ENCODE results near the gene DNAH3.
A peak's percentile ranks its signal among the peaks of the same experiment; 100 is the strongest.
"Not testable (repeated sequence)": the region's sequence is repeated elsewhere in the genome, so short reads cannot be mapped to it uniquely, and the experiment has no call there.

The DNAH3 gene

DNA sequence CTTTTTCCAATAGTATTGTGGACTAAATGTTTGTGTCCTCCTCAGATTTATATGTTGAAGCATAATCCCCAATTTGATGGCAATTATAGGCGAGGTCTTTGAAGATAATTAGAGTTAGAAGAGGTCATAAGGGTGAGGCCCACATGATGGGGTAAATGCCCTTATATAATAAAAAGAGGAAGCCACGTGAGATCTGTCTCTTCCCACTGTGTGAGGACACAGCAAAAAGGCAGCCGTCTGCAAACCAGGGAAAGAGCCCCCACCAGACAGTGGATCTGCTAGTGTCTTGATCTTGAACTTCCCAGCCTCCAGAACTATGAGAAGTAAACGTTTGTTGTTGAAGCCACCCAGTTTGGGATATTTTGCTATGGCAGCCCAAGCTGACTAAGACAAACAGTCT is 174.1 kb downstream of the DNAH3 start:
- in situ Hi-C loops (cut with HindIII; ENCODE audit: low pct_ligation_motif_present, low pct_unique_long_range_greater_than_20kb, low sequenced_read_pairs), result no loop called here
- no peak for DNase-seq

DNA sequence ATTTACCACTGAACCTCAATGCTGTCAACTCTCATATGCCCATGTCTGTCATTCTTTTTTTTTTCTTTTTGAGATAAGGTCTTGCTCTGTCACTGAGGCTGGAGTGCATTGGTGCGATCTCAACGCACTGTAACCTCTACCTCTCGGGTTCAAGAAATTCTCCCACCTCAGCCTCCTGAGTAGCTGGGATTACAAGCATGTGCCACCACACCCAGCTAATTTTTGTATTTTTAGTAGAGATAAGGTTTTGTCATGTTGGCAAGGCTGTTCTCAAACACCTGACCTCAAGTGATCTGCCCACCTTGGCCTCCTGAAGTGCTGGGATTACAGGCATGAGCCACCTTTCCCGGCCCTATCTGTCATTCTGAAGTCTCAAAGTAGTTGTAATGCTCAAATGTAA is 177.4 kb downstream of the DNAH3 start:
- DNase-seq; in situ Hi-C loops (cut with HindIII; ENCODE audit: low pct_ligation_motif_present, low pct_unique_long_range_greater_than_20kb, low sequenced_read_pairs): not testable (repeated sequence)

DNA sequence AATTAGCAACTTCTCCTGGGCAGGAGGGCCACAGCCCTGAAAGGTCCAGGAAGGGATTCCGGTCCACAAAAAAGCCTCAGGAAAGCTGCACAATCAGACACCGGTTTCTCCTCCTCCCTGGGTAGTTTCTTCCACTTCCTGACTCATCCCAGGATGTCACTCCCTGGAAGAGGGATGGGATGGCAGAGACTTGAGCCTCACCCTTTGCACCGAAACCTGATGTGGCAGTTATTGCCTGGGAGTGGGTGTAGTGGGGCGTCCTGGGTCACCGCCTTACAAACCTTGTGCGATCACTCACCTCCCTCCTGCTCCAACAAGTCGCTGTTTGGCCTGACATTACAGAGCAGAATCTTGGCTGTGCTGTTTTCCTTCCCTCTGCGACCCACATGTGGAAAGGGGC is 179.2 kb downstream of the DNAH3 start:
- DNase-seq, result no peak
- in situ Hi-C loops (cut with HindIII; ENCODE audit: low pct_ligation_motif_present, low pct_unique_long_range_greater_than_20kb, low sequenced_read_pairs), result no loop called here

DNA sequence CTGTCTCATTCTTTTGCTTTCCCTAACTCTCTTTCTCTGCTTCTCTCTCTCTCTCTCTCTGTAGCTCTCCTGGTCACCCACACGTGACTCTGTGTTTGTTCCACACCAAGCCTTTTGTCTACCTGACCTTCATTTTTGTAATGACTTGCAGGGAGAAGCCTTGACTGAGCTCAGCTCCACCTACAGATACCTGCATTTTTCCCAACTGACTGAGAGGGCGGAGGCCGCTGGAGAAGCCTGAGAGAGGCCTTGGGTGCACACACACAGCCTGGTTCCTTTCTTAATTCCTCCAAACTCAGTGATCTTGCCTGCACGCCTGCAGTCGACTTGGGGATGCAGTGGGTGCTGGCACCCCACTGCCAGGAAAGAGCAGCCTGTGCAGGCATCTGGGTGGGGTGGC is 181.3 kb downstream of the DNAH3 start:
- in situ Hi-C loops (cut with HindIII; ENCODE audit: low pct_ligation_motif_present, low pct_unique_long_range_greater_than_20kb, low sequenced_read_pairs), result no loop called here

DNA sequence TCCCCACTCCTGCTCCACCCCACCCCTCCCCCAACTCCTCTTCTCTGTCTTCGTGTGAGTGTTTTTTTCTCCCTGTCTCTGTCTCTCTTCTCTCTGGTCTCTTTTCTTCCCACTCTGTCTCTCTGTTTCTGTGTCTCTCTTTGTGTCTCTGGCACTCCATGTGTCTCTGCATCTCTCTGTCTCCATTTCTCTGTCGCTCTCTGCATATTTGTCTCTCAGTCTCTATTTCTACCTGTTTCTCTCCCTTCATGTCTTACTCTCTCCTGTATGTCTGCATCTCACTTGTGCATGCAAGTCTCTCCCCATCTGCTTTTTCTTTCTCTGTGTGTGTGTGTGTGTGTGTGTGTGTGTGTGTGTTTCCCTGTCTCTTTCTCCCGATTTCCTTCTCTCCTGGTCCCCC is 181.9 kb downstream of the DNAH3 start:
- DNase-seq, result no peak
- in situ Hi-C loops (cut with HindIII; ENCODE audit: low pct_ligation_motif_present, low pct_unique_long_range_greater_than_20kb, low sequenced_read_pairs), result no loop called here

More for the DNA sequence above, 181.3 kb downstream of the DNAH3 start:
- no peak for DNase-seq

DNA sequence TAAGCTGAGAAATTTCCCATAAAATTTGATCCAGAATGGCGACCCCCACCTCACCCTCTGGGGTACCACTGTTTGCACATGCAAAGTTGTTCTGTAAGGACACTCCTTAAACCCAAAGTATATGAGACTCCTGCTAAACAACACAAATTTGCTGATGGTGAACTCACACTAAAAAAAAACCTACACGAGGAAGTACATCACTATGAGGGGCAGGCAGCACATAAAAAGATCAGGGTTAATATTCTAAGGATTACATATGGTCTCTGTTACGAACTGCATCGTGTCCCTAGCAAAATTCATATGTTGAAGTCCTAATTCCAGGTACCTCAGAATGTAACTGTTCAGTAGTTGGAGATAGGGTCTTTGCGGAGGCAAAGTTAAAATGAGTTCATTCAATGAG is 189.7 kb downstream of the DNAH3 start:
- in situ Hi-C loops (cut with HindIII; ENCODE audit: low pct_ligation_motif_present, low pct_unique_long_range_greater_than_20kb, low sequenced_read_pairs), result no loop called here
- no peak for DNase-seq

DNA sequence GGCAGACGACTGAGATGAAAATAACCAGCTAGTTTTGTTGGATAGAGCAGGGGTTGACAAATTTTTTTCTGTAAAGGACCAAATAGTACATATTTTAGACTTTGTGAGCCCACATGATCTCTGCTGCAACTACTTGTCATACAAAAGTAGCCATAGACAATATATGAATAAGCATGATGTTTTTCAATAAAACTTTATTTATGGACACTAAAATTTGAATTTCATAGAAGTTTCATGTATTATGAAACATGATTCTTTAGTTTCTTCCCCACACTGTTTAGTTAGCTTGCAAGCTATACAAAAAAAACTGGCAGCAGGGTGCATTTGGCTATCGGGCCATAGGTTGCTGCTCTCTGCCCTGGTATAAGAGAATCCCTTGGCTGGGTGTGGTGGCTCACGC is 193.5 kb downstream of the DNAH3 start:
- in situ Hi-C loops (cut with HindIII; ENCODE audit: low pct_ligation_motif_present, low pct_unique_long_range_greater_than_20kb, low sequenced_read_pairs), result no loop called here
- DNase-seq, result no peak

DNA sequence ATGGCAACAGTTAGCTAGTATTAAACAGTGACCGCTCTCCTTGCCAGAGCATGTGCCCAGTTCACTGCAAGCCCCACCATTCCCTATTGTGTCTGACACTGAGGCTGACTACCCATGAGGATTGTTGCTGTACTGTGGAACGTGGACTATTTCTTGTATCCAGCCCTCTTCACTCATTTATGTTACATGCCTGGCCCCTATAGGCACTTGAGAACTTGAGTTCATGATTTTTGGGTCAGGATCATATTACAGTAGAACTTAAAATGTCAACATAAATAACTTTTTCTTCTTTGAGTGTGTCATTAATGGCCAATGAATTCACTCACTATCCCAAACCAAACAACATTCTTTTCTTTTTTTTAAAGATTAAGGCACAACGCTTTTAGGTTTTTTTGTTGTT is 194.3 kb downstream of the DNAH3 start:
- in situ Hi-C loops (cut with HindIII; ENCODE audit: low pct_ligation_motif_present, low pct_unique_long_range_greater_than_20kb, low sequenced_read_pairs), result no loop called here
- no peak for DNase-seq

DNA sequence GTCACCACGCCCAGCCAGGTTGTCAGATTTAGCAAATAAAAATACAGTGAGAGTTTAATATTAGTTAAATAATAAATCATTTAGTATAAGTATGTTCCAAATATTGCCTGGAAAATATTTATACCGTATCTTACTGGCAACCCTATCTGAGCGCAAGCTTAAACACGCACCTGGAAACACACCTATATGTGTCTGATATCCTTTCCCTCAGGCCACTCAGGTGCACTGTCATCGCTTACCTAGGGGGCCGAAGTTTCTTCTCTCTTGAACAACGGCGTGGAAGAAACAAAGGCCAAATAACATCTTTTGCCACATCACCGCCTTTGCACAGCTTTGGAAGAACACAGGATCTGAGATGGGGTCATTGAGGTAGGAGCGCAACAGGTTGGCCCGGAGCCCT is 196.1 kb downstream of the DNAH3 start:
- in situ Hi-C loops (cut with HindIII; ENCODE audit: low pct_ligation_motif_present, low pct_unique_long_range_greater_than_20kb, low sequenced_read_pairs), result no loop called here
- DNase-seq, result no peak

DNA sequence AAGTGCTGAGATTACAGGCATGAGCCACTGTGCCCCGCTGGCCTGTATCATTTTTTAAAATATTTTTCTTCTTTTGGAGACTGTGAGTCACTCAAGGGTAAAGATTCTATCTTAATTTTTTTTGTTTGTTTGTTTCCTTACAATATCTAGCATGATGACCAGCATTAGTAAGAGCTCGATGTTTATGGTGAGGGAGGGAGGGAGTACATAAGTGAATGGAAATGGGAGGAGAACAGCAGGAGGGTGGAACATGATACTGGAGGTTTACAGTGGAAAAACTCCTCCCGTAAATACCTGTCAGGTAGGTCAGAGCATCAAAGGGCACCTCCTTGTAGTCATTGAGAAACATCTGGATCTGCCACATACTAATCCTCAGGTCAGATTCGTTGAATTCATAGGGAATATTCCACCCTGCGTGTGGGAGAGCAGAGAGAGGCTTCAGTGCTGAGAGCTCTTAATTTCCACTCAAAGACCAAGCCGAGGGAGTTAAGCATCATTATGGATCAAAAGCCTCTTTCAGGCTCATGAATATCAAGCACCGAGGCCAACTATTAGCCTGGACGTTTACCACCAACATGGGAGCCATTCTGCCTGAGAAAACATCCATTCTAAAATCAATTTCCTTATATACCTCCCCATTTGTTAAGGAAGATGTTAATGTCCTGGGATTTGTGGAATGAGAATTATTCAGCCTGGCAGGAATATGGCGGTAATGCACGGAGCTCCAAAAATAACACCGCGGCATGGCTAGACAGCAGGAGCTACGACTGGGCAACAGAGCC is 198.3 kb downstream of the DNAH3 start:
- in situ Hi-C loops (cut with HindIII; ENCODE audit: low pct_ligation_motif_present, low pct_unique_long_range_greater_than_20kb, low sequenced_read_pairs), result no loop called here
- no peak for DNase-seq

DNA sequence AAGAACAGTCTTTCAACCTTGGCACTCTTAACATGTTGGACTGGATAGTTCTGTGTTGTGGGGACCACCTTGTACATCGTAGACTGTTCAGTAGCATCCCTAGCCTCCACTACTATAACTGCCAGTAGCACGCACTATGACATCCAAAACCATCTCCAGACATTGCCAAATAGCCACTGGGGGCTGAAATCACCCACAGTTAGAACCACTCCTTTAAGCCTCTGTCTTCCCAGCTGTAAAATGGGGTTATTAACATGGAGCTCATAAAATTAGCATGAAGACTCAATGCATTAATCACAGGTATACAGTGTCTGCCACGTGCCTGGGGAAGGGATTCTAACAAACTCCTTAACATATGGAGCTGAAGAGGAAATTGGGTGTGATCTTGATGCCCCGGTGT is 200.4 kb downstream of the DNAH3 start:
- in situ Hi-C loops (cut with HindIII; ENCODE audit: low pct_ligation_motif_present, low pct_unique_long_range_greater_than_20kb, low sequenced_read_pairs), result no loop called here
- no peak for DNase-seq

DNA sequence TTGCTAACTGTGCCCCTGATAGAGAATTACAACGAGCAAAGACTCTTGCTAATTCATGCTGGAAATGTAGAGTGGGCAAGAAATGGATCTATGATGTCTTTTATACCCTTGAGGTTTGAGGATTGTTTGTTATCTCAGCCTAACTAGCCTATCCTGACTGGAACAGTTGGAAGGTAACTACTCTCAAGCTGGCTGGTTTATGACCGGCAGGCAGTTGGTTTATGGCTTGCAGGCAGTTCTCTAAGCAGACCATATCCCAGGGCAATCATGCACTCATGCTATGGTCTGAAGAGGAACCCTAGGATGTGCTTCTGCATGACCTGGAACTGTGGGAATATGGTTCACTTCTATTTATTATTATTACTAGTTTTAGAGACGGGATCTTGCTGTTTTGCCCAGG is 201.0 kb downstream of the DNAH3 start:
- in situ Hi-C loops (cut with HindIII; ENCODE audit: low pct_ligation_motif_present, low pct_unique_long_range_greater_than_20kb, low sequenced_read_pairs), result no loop called here
- no peak for DNase-seq

DNA sequence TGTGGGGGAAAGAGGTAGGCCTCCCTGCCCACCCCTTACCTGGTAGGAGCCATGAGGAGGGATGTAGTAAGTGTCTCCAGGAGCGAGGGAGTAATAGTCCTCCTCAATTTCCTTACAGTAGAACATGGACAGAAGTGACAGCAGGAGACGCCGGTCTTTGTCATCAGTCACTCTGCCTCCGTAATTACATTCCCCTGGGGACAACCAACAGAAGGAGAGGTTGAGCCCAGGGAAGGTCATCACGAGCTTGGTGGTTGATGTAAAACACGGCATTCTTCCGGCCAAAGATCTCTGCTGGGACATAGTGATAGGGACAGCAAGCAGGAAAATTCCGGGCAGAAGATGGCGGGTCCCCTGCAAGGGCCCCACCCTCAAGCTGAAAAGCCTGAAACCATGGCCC is 202.2 kb downstream of the DNAH3 start:
- no peak for DNase-seq
- in situ Hi-C loops (cut with HindIII; ENCODE audit: low pct_ligation_motif_present, low pct_unique_long_range_greater_than_20kb, low sequenced_read_pairs), result no loop called here

DNA sequence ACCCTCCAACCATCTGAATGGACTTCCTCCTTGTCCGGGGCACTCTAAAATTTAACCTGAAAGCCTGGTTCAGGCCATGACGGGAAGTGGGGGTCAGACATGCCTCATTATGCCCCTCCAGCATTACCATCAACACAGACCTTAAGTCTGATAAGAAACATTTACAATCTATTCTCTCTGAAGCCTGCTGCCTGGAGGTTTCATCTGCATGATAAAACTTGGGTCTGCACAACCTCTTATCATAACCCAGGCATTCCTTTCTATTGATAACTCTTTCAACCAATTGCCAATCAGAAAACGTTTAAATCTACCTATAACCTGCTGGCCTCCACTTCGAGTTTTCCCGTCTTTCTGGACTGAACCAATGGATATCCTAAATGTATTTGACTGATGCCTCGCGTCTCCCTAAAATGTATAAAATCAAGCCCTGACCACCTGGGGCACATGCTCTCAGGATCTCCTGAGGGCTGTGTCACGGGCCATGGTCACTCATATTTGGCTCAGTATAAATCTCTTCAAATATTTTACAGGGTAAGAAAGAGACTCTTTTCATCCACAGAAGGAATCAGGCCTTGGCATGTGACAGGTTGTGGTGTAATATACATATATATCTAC is 204.5 kb downstream of the DNAH3 start:
- in situ Hi-C loops (cut with HindIII; ENCODE audit: low pct_ligation_motif_present, low pct_unique_long_range_greater_than_20kb, low sequenced_read_pairs), result no loop called here
- no peak for DNase-seq

DNA sequence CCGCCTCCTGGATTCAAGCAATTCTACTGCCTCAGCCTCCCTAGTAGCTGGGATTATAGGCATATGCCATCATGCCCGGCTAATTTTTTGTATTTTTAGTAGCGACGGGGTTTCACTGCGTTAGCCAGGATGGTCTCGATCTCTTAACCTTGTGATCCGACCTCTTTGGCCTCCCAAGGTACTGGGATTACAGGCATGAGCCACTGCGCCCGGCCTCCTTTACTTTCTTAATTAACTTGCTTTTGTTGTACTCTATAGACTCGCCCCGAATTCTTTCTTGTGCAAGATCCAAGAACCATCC is 205.1 kb downstream of the DNAH3 start:
- DNase-seq; in situ Hi-C loops (cut with HindIII; ENCODE audit: low pct_ligation_motif_present, low pct_unique_long_range_greater_than_20kb, low sequenced_read_pairs): not testable (repeated sequence)

DNA sequence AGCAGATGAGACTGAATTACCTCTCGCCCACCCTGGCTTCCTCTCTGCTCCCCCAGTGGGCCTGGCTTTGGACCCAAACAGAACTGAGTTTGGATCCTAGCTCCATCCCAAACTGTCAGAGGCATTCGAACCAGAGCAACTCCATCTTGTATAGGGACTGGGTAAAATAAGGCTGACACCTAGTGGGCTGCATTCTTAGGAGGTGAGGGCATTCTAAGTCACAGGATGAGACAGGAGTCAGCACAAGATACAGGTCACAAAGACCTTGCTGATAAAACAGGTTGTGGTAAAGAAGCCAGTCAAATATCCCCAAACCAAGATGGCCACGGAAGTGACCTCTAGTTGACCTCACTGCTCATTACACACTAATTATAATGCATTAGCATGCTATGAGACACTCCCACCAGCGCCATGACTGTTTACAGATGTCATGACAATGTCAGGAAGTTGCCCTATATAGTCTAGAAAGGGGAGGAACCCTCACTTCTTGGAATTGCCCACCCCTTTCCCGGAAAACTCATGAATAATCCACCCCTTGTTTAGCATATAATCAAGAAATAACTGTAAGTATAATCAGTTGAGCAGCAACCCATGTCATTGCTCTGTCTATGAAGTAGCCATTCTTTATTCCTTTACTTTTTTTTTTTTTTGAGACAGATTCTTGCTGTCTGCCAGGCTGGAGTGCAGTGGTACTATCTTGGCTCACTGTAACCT is 205.6 kb downstream of the DNAH3 start:
- DNase-seq, result peak; percentile 16

DNA sequence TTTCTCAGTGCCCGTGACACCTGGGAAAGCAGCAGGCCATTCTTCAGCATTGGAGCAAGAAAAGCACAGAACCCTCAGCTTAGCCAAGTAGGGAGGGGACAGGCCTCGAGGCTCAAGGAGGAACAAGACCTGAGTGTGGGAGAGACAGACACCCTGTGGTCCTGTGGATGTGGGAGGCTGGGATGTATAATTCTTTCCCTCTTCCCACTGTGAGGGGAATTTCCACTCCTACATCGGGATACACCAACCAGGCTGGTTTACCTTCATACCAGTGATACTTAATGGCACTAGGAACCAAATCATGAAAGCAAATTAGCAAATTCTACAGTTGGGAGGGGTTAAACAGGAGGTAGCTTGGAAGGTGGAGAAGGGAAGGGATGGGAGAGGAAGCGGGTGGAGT is 208.4 kb downstream of the DNAH3 start:
- in situ Hi-C loops (cut with HindIII; ENCODE audit: low pct_ligation_motif_present, low pct_unique_long_range_greater_than_20kb, low sequenced_read_pairs), result no loop called here
- DNase-seq, result no peak

More for the DNA sequence above, 205.6 kb downstream of the DNAH3 start:
- in situ Hi-C loops (cut with HindIII; ENCODE audit: low pct_ligation_motif_present, low pct_unique_long_range_greater_than_20kb, low sequenced_read_pairs), result no loop called here

DNA sequence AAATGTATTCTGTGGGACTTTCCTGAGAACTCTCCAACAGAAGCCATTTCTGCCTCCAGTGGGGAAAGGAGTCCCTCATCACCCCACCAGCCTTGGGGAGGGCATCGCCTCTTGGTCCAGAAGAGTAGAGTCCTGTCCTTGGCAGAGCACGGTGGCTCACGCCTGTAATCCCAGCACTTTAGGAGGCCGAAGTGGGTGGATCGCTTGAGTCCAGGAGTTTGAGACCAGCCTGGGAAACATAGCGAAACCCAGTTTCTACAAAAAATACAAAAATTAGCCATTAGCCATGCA is 209.1 kb downstream of the DNAH3 start:
- no peak for DNase-seq
- in situ Hi-C loops (cut with HindIII; ENCODE audit: low pct_ligation_motif_present, low pct_unique_long_range_greater_than_20kb, low sequenced_read_pairs), result no loop called here

DNA sequence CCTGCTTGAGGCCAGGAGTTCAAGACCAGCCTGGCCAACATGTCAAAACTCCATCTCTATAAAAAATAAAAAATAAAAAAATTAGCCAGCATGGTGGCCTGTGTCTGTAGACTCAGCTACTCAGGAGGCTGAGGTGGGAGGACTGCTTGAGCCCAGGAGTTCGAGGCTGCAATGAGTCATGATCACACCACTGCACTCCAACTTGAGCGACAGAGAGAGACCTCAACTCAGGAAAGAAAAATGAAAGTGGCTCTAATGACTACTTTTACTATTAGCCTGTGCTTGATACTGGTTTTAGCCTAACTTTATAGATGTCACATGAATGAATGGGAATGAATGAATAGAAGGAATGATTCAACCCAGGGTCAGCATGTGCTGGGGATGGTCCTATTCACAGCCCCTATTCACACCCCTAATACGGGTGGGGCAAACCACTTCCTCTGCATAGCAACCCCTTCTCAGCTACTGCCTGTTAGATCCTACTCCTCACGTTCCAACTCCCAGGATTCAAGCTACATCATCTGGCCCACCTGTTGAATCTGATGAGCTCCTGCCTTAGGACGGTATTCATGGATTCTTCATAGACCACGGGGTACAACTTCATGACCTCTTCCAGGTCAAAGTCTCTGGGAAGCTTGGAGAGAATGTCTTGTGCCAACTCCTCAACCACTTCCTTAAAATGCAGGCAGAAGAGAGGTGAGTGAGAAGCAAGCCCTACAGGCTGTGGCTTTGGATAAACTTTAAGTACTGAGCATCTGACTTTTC is 209.6 kb downstream of the DNAH3 start:
- in situ Hi-C loops (cut with HindIII; ENCODE audit: low pct_ligation_motif_present, low pct_unique_long_range_greater_than_20kb, low sequenced_read_pairs), result no loop called here
- DNase-seq, result no peak

Data from ACHN (cell line).